Activated naive CD4-positive, alpha-beta T cell treated with anti-CD3 and anti-CD28 coated beads, Interleukin-2, amount 50 U/mL, for 72 hours (primary cell): ENCODE data around the gene GLRA1. TPM values are rescaled to one million over a fixed set of nuclear protein-coding genes. Genes with fewer than 3 reads are reported as not detected.

Experiments used
- ATAC-seq, 2 donors: fragments of 150-1000 bp; cut with Tn5 transposase; 2 replicates each; pipeline ENCODE4 v1.10.0; 2021; ENCODE audit warnings: mild to moderate bottlenecking in 2 of 2, moderate library complexity in 2 of 2
- DNase-seq, 2 donors: peaks; one replicate each; pipeline ENCODE4 v3.0.0; 2021 to 2022; ENCODE audit warnings: low spot score in 2 of 2
- H3K27ac Mint-ChIP-seq, 2 donors: one replicate each; pipeline ENCODE4 v1.8.0; 2022; ENCODE audit warnings: mild to moderate bottlenecking in 2 of 2, mixed read lengths in 2 of 2
- H3K36me3 Mint-ChIP-seq, 2 donors: one replicate each; pipeline ENCODE4 v1.8.0; 2022; ENCODE audit warnings: mixed read lengths in 2 of 2
- H3K9me3 Mint-ChIP-seq, 2 donors: one replicate each; pipeline ENCODE4 v1.8.0; 2022; ENCODE audit warnings: mixed read lengths in 2 of 2
- total RNA-seq, 2 donors: library from RNA; stranded (reverse); gene quantifications; one replicate each; pipeline ENCODE4 v1.2.3, GENCODE V29; 2022

GLRA1 gene
- total RNA-seq, result not detected

DNA sequence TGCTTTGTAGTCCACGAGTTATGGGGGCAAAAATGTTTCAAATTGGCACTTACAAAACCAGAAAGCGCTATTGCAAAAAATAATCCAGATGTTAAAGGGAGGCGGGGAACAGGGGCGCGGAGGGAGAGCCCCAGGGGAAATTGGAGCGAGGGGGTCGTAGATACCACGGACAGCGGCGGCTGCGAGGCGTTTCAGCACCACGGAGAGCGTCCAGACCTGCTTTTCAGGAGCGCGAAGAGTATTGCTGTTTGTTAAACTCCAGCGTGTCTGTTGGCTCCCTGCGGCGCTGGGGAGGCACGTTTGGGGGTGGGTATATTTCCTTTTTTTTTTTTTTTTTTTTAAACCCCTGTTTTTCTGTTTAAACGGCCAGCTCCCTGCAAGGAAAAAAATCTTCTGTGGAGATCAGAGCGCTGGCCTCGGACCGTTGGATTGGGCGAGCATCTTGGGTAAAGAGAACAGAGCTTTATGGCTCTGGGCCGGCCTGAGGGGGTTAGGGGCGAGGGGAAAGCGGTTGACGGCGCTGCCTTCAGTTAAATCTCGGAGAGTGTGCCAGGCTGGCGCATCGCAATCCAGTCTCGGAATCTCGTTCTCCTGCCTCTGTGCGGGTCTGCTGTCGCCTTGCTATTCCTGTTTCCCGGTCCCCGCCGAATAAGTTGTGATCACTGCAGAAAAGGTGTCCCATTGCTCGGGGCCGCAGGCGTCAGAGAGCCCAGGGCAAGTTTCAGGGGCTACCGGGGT, at the start of gene GLRA1:
TSS of gene GLRA1 (minus strand) at position 288 of the 738 bp plus-strand sequence. CDS start 302 bp downstream, outside the sequence.
- DNase-seq (peak in 1 of 2 donors; percentile 57), ATAC-seq (peak in 1 of 2 donors; percentile 35)
- peaks cover 7% of the 10 kb centered on the region in 2 donors for H3K36me3 Mint-ChIP-seq
- peaks cover 0 to 5% of the 10 kb centered on the region in 2 donors for H3K9me3 Mint-ChIP-seq
- H3K27ac Mint-ChIP-seq, result peak within 1 kb of the TSS in 1 of 2 donors; percentile 15

DNA sequence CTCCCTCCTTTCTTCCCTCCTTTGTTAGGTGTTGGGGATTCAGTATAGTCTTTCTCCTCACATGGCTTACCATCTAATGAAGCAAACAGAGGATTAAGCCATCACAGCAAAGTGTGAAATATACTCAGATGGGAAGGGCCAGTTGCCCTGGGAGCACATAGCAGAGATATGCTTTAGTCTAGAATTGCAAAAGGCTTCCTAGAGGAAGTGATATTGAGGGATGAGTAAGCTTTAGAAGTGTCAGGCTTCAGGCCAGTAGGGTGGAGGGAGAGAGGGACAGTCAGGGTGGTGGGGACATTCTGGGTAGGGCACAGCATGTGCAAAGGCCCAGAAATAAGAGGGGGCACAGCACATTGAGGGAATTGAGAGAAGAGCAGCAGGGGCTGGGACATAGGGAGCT, 46.2 kb upstream of the GLRA1 start:
- no peak for DNase-seq
- no peak for ATAC-seq
- Mint-ChIP-seq H3K36me3 (no peaks in the 10 kb centered on the region), H3K9me3 (no peaks in the 10 kb centered on the region), H3K27ac (no peak overlapping the region)

DNA sequence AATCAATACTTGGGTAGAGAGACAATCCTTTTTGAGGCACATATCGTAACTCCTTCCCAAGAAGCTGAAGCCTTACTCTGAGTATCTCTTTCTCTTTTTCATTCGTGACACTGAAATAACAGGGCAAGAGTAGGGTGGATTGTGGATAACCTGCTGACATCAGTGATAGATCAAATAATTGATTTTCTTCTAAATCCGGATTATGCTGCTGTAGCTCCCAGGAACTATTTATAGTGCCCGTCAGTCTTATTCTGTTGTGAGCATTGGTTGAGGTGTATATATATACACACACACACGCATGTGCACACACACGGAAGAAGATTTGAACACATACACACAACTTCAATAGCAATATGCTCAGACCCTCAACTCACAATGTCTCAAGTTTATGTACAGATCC, 43.2 kb upstream of the GLRA1 start:
- ATAC-seq, result no peak
- H3K9me3 Mint-ChIP-seq, result no peaks in the 10 kb centered on the region

DNA sequence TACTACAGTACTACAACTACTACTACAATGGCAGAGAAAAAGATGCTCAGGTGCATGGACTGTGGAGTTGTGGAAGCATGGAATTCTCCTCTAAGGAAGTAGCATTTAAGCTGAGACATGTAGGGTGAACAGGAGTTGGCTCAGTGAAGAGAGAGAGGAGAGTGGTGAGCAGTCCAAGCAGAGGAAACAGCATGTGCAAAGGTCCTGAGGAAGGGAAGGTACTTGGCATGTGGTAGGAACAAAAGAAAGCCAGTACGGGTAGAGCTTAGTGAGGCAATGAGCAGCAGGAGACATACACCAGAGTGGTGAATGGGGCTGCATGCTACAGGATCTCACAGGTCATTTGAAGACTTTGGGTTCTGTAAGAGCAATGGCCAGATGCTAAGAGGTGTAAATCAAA, 41.4 kb upstream of the GLRA1 start:
- Mint-ChIP-seq H3K36me3 (no peaks in the 10 kb centered on the region), H3K27ac (no peak overlapping the region), H3K9me3 (no peaks in the 10 kb centered on the region)
- DNase-seq, result no peak
- ATAC-seq, result no peak

More for the DNA sequence above, 43.2 kb upstream of the GLRA1 start:
- Mint-ChIP-seq H3K27ac (no peak overlapping the region), H3K36me3 (no peaks in the 10 kb centered on the region)
- DNase-seq, result no peak

DNA sequence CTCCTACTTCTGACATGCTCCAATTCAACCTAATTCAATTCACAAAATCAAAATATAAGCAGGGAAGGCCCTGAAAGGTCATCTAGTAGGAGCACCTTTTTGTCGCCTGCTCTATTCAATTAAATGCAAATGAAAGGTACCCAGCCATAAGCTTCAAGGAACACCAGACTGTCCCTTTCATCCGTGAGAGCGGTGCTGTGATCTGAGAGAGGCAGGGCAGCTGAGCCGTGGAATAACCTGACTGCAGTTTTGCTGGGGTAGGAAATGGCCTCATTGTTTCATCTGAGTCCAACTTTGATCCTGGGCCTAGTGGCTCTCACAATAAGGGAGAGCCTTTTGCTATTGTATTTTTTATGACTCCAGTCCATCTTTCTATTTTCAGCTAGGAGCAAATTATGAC, 39.8 kb upstream of the GLRA1 start:
- ATAC-seq, result no peak
- no peak overlapping the region for H3K27ac Mint-ChIP-seq
- no peak for DNase-seq
- no peaks in the 10 kb centered on the region for H3K9me3 Mint-ChIP-seq
- no peaks in the 10 kb centered on the region for H3K36me3 Mint-ChIP-seq

DNA sequence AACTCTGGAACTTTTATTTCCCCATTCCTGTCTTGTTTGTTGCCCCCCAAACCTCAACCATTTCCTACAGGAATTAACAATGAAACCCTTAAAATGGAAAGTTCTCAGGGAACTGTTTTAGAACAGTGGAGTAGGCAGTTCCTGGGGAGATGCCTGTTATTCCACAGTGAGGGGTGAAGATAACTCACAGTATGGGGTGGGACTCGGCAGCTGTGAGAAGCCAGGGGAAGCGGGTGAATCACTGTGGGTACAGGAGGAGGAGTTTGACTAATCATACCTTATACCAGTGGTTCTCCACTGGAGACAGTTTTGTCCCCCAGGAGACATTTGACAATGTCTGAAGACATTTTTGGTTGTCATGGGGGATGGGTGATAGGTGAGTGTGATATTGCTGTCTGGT, 36.9 kb upstream of the GLRA1 start:
- DNase-seq, result no peak
- Mint-ChIP-seq H3K9me3 (no peaks in the 10 kb centered on the region), H3K27ac (no peak overlapping the region), H3K36me3 (no peaks in the 10 kb centered on the region)
- no peak for ATAC-seq

DNA sequence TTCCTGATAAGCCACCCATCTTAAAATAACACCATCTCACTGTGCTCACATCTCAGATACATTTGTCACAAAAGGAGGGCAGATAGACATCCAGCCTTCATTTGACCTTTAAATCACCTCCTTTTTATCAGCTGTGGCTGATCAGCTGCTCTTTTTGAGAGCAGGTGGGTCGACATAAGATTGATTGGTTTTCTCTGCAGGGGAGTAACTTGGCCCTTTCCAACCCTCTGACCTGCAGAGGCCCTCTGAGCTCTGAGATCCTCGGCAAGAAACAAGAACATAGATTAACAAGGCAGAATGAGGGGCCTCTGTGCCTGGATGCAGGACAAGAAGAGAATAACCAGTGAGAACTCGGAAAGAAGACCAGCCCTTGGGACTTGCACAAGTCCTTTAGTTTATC, 33.5 kb upstream of the GLRA1 start:
- no peak for ATAC-seq
- no peak for DNase-seq
- Mint-ChIP-seq H3K9me3 (no peaks in the 10 kb centered on the region), H3K27ac (no peak overlapping the region), H3K36me3 (no peaks in the 10 kb centered on the region)

DNA sequence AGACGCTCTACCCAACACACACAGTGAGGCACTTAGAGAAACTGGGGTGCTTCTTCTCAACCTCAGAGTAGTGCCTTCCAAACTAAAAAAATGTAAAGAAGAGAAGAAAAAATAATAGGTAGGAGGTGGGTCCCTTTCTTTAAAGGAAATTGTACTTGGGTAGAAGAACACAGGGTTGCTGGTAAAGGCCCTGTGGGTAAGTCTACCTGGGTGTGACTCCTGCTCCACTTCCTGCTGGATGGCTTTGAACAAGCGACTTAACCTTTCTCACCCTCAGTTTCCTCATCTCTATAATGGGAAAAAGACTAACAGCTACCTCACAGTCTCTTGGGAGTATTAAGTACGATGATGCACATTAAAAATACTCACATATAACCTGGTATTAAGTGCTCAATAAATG, 32.1 kb upstream of the GLRA1 start:
- Mint-ChIP-seq H3K36me3 (no peaks in the 10 kb centered on the region), H3K9me3 (no peaks in the 10 kb centered on the region), H3K27ac (peak overlapping the region in 1 of 2 donors; percentile 16)
- DNase-seq (no peak), ATAC-seq (no peak)

DNA sequence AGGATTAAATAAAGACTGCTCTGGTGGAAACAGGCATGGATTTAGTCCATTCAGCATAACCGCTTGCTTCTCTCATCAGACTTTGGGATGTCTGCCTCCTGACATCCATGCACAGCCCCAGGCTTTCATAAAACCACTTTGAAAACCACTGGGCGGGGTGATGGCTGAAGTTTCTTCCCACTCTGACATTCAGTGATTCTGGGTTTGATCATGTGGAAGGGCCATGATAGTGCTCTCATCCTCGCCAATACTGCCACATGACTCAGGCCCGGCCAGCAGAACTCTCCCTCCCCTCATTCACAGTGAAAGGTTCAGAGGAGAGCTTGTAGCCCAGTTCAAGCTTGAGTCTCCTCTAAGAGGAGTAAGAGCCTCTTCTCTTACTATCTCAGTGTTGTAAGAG, 29.6 kb upstream of the GLRA1 start:
- no peaks in the 10 kb centered on the region for H3K9me3 Mint-ChIP-seq
- no peak for DNase-seq
- no peak overlapping the region for H3K27ac Mint-ChIP-seq
- ATAC-seq, result no peak
- no peaks in the 10 kb centered on the region for H3K36me3 Mint-ChIP-seq

DNA sequence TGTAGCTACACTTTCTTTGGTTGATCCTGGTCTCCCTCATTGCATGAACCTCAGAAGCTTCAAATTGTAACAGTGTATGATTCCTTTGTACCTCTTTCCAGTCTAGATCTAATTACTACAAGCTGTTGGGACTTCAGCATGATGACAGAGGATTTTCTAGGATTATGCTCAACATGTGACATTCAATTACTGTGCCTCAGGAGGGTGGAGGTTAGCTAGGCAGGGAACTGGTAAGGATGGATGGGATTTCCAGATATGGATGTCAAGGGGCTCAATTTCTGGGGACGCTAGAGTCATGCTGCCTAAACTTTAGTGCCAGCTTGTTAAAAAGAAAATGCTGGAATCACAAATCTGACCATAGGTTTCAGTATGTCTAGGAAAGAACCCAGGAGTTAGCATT, 29.2 kb upstream of the GLRA1 start:
- H3K9me3 Mint-ChIP-seq, result no peaks in the 10 kb centered on the region
- no peaks in the 10 kb centered on the region for H3K36me3 Mint-ChIP-seq
- ATAC-seq, result no peak
- H3K27ac Mint-ChIP-seq, result no peak overlapping the region
- no peak for DNase-seq

DNA sequence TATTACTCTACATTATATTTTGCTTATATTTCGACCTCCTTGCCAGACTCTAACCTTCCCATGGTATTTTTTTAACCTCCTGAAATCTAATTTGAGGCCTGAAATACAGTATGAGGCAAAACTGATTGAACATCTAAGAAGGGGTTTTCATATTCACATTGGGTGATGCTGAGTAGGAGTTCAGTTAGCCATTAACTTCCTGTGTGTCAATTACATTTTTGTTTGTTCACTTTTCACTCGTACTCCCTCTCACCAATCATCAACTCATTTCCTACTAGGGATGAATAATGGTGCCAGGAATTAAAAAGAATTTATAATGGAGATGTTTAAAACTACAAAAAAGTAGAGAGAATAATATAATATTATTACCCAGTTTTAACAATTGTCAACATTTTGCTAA, 27.6 kb upstream of the GLRA1 start:
- no peak overlapping the region for H3K27ac Mint-ChIP-seq
- H3K9me3 Mint-ChIP-seq, result no peaks in the 10 kb centered on the region
- H3K36me3 Mint-ChIP-seq, result no peaks in the 10 kb centered on the region
- DNase-seq (no peak), ATAC-seq (no peak)

DNA sequence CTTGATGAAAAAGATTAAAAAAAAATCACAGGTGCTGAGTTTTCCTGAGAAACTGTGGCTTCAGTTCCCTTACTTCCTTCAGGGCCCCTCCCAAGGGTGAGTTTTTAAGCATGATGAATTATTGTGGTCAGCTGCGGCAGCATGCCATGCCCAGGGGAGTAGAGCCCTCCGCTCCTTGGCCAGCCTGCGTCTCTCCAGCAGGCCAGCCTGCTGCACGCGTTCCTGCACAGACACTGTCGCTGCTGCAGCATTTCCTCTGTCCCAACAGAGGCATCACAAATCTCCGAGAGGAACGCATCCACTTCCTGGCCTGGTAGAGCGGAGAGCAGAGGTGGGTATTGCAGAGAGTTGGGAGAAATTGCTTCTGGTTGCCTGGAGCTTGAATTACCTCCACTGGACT, 26.1 kb upstream of the GLRA1 start:
- no peaks in the 10 kb centered on the region for H3K36me3 Mint-ChIP-seq
- DNase-seq, result no peak
- no peaks in the 10 kb centered on the region for H3K9me3 Mint-ChIP-seq
- no peak overlapping the region for H3K27ac Mint-ChIP-seq
- ATAC-seq, result no peak

DNA sequence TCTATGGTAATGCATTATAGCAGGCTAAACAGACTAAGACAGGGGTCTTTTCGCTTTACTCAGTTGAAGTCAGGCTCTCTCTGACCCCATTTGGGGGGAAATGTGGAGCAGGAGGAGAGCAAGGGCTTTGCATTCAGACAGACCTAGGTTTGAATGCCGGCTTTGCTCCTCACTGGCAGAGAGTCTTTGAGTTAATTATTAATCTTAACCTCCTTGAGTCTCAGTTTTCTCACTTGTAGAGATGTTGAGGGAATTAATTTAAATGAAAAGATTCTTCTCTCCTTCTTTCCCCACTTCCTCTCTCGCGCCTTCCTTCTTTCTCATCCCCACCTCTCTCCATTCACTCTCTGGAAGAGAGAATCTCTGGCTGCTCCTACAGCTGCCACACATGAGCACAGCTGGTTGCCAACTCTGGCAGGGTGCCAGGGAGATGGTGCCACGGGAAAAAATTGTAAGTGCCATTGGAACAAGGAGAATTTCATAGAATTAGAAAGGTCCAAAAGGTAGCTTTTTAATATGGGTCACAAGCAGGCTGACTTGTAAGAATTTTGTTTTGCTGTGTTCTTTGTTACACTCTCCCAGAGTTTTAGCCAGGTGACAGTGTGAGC, 25.2 kb upstream of the GLRA1 start:
- ATAC-seq, result no peak
- Mint-ChIP-seq H3K36me3 (no peaks in the 10 kb centered on the region), H3K9me3 (no peaks in the 10 kb centered on the region), H3K27ac (no peak overlapping the region)
- no peak for DNase-seq

DNA sequence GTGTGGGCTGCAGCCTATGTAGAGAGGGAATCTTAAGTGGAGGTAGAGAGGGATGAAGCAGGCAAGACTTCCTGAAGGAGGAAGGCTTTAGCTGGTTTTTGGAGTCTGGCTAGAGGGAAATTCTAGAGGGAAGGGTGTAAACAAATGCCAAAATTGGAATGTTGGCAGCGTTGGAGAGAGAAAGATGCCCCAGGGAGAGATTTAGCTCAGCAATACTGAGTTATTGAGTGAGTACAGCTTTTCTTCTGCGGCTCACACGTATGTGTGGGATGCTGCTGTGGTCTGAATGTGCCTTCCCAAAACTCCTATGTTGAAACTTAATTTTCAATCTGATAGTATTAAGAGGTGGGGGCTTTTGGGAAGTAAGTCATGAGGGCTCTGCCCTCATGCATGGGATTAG, 24.5 kb upstream of the GLRA1 start:
- no peaks in the 10 kb centered on the region for H3K9me3 Mint-ChIP-seq
- H3K27ac Mint-ChIP-seq, result no peak overlapping the region
- ATAC-seq, result no peak
- DNase-seq, result no peak
- no peaks in the 10 kb centered on the region for H3K36me3 Mint-ChIP-seq

DNA sequence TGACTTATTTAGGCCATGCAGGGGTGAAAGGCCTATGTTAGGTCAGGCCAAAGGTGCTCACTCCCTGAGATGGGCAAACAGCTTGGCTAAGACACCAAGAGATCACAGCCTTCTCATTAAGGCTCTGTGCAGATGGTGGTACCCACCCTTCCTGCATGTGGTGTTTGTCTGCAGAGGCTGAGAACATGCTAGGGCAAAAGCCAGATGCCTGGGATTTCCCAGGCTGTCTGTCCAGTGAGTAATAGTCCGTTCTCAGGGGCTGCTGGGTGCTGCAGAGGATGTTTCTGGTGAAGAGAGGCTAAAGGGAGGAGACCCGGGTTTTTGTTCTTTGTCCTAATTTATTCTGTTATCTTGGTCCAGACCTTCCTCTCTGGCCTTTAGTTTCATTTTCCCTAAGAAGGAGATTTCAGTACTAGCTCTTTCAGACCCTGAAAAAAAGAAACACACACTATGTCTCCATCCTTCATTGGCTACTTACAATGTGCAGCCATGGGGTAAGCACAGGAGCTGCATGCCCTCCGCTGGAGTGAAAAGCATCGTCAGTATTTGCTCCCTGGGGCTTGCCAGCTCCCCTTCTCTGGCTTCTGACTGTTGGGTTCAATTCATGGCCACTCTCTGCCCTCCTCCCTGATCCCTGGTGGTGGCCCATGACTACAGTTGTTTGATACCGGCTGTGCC, 23.4 kb upstream of the GLRA1 start:
- Mint-ChIP-seq H3K9me3 (no peaks in the 10 kb centered on the region), H3K27ac (no peak overlapping the region), H3K36me3 (no peaks in the 10 kb centered on the region)
- no peak for DNase-seq
- ATAC-seq, result no peak

DNA sequence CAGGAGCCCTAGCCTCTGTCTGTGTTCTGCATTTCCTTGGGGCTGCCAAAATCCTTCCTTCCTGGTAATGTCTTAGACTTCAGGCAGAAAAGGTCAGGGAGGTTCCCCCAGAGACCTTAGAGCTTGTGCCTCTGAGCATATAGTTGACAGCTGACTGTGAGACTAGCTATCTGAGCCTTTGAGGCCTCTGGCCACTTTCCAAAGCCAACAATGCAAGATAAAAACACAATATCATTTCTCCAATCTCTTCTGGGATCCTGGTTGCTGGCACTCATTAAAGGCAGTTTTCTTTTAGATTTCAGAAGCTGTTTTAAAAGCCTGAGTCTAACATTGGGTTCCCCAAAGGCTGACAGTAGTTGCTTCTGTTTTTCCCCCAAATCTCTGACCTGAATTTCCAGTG, 13.2 kb upstream of the GLRA1 start:
- Mint-ChIP-seq H3K9me3 (peaks cover 9 to 12% of the 10 kb centered on the region in 2 donors), H3K27ac (no peak overlapping the region), H3K36me3 (peaks cover 9 to 10% of the 10 kb centered on the region in 2 donors)
- DNase-seq (no peak), ATAC-seq (no peak)

DNA sequence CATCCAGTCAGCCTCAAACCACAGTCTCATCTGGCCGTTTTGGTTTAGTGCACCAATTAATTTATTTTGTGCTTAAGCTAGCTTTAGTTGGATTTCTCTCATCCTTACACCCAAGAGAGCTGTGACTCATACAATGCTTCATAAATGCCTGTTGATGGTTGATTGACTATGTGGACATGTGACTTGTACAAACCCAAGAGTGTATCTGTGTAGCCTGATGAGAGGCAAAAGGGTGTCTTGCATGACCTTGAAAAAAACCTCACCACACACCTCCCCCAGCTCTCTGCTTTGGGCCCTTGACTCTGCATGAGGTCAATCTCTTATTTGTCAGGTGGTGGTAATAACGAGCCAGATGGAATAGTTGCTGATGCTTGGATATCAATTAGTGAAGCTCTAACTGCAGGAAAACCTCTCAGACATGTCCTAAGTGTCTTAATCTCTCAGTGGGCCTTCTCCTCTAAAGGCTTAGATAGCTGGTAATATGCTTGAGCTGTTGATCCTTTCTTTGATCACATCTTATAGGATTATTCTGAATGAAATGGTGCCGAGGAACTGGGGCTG, 10.6 kb upstream of the GLRA1 start:
- H3K9me3 Mint-ChIP-seq, result peaks cover 18 to 27% of the 10 kb centered on the region in 2 donors
- ATAC-seq (no peak), DNase-seq (no peak)
- H3K27ac Mint-ChIP-seq, result no peak overlapping the region
- H3K36me3 Mint-ChIP-seq, result peaks cover 13 to 17% of the 10 kb centered on the region in 2 donors
